HL-60 (cell line): ENCODE results near the gene TMEM61.

Source experiments
- DNase-seq, 2 experiments: peaks; one replicate each; pipeline ENCODE4 v3.0.0-alpha.2; 2010 to 2020; ENCODE audit warnings: low read depth in 1 of 2, low spot score in 1 of 2
- H3K27ac ChIP-seq: fragments of 250-450 bp; sonication (Bioruptor Pico); replicated peaks from 2 replicates; pipeline ENCODE4 v1.5.1; 2020; ENCODE audit warnings: mild to moderate bottlenecking, moderate library complexity
- H3K27me3 ChIP-seq: fragments of 250-450 bp; sonication (Bioruptor Pico); 2 replicates; pipeline ENCODE4 v1.5.1; 2021; ENCODE audit warnings: mild to moderate bottlenecking, moderate library complexity; ENCODE audit not compliant: insufficient read depth, poor library complexity, severe bottlenecking
- H3K4me3 ChIP-seq: replicated peaks from 2 replicates; pipeline ENCODE4 v1.5.1; 2011; ENCODE audit warnings: mild to moderate bottlenecking, control low read depth, low read length; ENCODE audit not compliant: insufficient read depth
- CTCF ChIP-seq: IDR thresholded peaks from one replicate; pipeline ENCODE4 v1.5.1; 2011; ENCODE audit warnings: low read length, control low read depth, inconsistent platforms; ENCODE audit not compliant: insufficient read depth
- GABPA ChIP-seq: IDR thresholded peaks from 2 replicates; pipeline ENCODE4 v1.6.1; 2012; ENCODE audit warnings: low read depth
- POLR2AphosphoS5 ChIP-seq: IDR thresholded peaks from 2 replicates; pipeline ENCODE4 v1.6.1; 2012; ENCODE audit warnings: low read depth
- REST ChIP-seq: IDR thresholded peaks from 2 replicates; pipeline ENCODE4 v1.6.1; 2012; ENCODE audit warnings: low read depth; ENCODE audit not compliant: insufficient replicate concordance
- SPI1 ChIP-seq: IDR thresholded peaks from 2 replicates; pipeline ENCODE4 v1.6.1; 2012; ENCODE audit warnings: low read depth, mild to moderate bottlenecking, borderline replicate concordance

Gene TMEM61

GRCh38 chr1:54998100-54998499 lies 17.7 kb downstream of the TMEM61 start:
- TF ChIP-seq REST (no peak), CTCF (no peak), GABPA (no peak), SPI1 (no peak), POLR2AphosphoS5 (no peak)
- peaks cover 29% of the 10 kb centered on the region for H3K27me3 ChIP-seq
- H3K27ac ChIP-seq, result no peak overlapping the region
- no peak overlapping the region for H3K4me3 ChIP-seq
- no peak for DNase-seq

- TF ChIP-seq POLR2AphosphoS5 (no peak), SPI1 (no peak), CTCF (no peak), GABPA (no peak), REST (no peak)
- no peak within 1 kb of the TSS for H3K4me3 ChIP-seq
- no peak for DNase-seq
- peaks cover 29% of the 10 kb centered on the region for H3K27me3 ChIP-seq
- no peak within 1 kb of the TSS for H3K27ac ChIP-seq
These were observed 18.2 kb downstream of the TMEM61 start, which contains the start of gene BSND for GRCh38 chr1:54998677-54999076. TSS of gene BSND (plus strand) at chr1:54998933. CDS start at chr1:54999187, 254 bp downstream.

- no peak for TF ChIP-seq POLR2AphosphoS5
- TF ChIP-seq REST, result no peak
- no peak for TF ChIP-seq GABPA
- no peak for TF ChIP-seq CTCF
- TF ChIP-seq SPI1, result no peak
- DNase-seq, result no peak
- H3K27ac ChIP-seq, result no peak overlapping the region
- no peak overlapping the region for H3K4me3 ChIP-seq
- peaks cover 24% of the 10 kb centered on the region for H3K27me3 ChIP-seq
These were observed 20.0 kb downstream of the TMEM61 start for GRCh38 chr1:55000110-55001085.
